B cell (primary cell): ENCODE data around the gene STEAP1B. TPM values are rescaled to one million over a fixed set of nuclear protein-coding genes. Genes with fewer than 3 reads are reported as not detected.

Source experiments
- ATAC-seq: fragments of 200-7000 bp; cut with Tn5 transposase; one replicate; pipeline ENCODE4 v1.10.0; 2021; ENCODE audit warnings: low read depth, mild to moderate bottlenecking, moderate number of reproducible peaks, moderate library complexity
- CTCF ChIA-PET: fragments of 350-600 bp; sonication (Branson Sonifier 250); formaldehyde crosslinking; loops from one replicate; lab custom pipeline; 2021; ENCODE audit warnings: antibody characterized with exemption, inconsistent platforms; lab: Charles Lee
- POLR2A ChIA-PET: fragments of 350-600 bp; sonication (Branson Sonifier 250); formaldehyde crosslinking; loops from one replicate; lab custom pipeline; 2021; ENCODE audit warnings: antibody characterized with exemption; lab: Charles Lee
- DNase-seq: peaks from one replicate; pipeline ENCODE4 v3.0.0; 2013
- H2AFZ ChIP-seq: 2 replicates; pipeline ENCODE4 v1.6.1; 2012; ENCODE audit warnings: mild to moderate bottlenecking, low read depth, low read length; ENCODE audit not compliant: insufficient read depth, poor library complexity, severe bottlenecking
- H3K27ac ChIP-seq, 2 donors: 1 replicate in 1 of 2; 2 replicates in 1 of 2; pipeline ENCODE4 v1.5.1; 2012 to 2013; ENCODE audit warnings: low read length in 2 of 2, mild to moderate bottlenecking in 2 of 2, moderate library complexity in 1 of 2
- H3K27me3 ChIP-seq, 4 experiments: fragments of 200-600 bp in 1 of 4; sonication (generic) in 1 of 4; replicated peaks in 1 of 4; 1 replicate in 2 of 4; 2 replicates in 2 of 4; pipeline versions ENCODE4 v1.6.1 to v1.7.0; 2013 to 2016; ENCODE audit warnings: low read length in 3 of 4, mild to moderate bottlenecking in 2 of 4, mixed read lengths in 1 of 4, moderate library complexity in 1 of 4; ENCODE audit not compliant: insufficient read depth in 4 of 4, control insufficient read depth in 3 of 4; ENCODE audit errors: control extremely low read depth in 1 of 4
- H3K36me3 ChIP-seq, 2 experiments: replicated peaks in 1 of 2; 1 replicate in 1 of 2; 2 replicates in 1 of 2; pipeline versions ENCODE4 v1.6.1 to v1.7.1; 2013; ENCODE audit warnings: low read length in 1 of 2; ENCODE audit not compliant: insufficient read depth in 2 of 2, control insufficient read depth in 1 of 2; ENCODE audit errors: control extremely low read depth in 1 of 2, extremely low read depth in 1 of 2
- H3K4me1 ChIP-seq, 2 donors: fragments of 200-600 bp in 1 of 2; sonication (generic) in 1 of 2; 1 replicate in 1 of 2; 2 replicates in 1 of 2; pipeline versions ENCODE4 v1.5.1 to v1.6.1; 2013 to 2017; ENCODE audit warnings: low read length in 2 of 2; ENCODE audit not compliant: control insufficient read depth in 2 of 2, insufficient read depth in 2 of 2
- H3K4me2 ChIP-seq: replicated peaks from 2 replicates; pipeline ENCODE3; 2012; ENCODE audit warnings: mild to moderate bottlenecking, low read depth, low read length; ENCODE audit not compliant: poor library complexity, severe bottlenecking
- H3K4me3 ChIP-seq, 5 experiments: fragments of 200-600 bp in 1 of 5; sonication (generic) in 1 of 5; 1 replicate in 3 of 5; 2 replicates in 2 of 5; pipeline versions ENCODE4 v1.5.1 to v1.7.0; 2011 to 2016; ENCODE audit warnings: low read length in 4 of 5, mild to moderate bottlenecking in 4 of 5, low read depth in 2 of 5, control low read depth in 1 of 5, moderate library complexity in 1 of 5; ENCODE audit not compliant: insufficient read depth in 1 of 5; ENCODE audit errors: control extremely low read depth in 1 of 5, extremely low read depth in 1 of 5
- H3K79me2 ChIP-seq: fragments of 200-600 bp; sonication (generic); one replicate; pipeline ENCODE4 v1.6.0; 2016; ENCODE audit warnings: low read length; ENCODE audit not compliant: control insufficient read depth, insufficient read depth
- H3K9ac ChIP-seq: fragments of 200-600 bp; sonication (generic); 2 replicates; pipeline ENCODE4 v1.6.1; 2017; ENCODE audit warnings: mild to moderate bottlenecking, low read length, moderate library complexity
- H3K9me3 ChIP-seq, 3 donors: one replicate each; pipeline versions ENCODE4 v1.6.1 to v1.7.1; 2013; ENCODE audit warnings: low read length in 2 of 3; ENCODE audit not compliant: control insufficient read depth in 2 of 3, insufficient read depth in 1 of 3; ENCODE audit errors: control extremely low read depth in 1 of 3
- H4K20me1 ChIP-seq: 2 replicates; pipeline ENCODE4 v1.6.0; 2012; ENCODE audit warnings: mild to moderate bottlenecking, low read length; ENCODE audit not compliant: insufficient read depth, control insufficient read depth, poor library complexity, severe bottlenecking
- H3K27ac Mint-ChIP-seq: one replicate; pipeline ENCODE4 v1.8.0; 2021; ENCODE audit warnings: mixed read lengths
- H3K27me3 Mint-ChIP-seq: one replicate; pipeline ENCODE4 v1.8.0; 2021; ENCODE audit warnings: mixed read lengths
- H3K4me1 Mint-ChIP-seq: one replicate; pipeline ENCODE4 v1.8.0; 2021; ENCODE audit warnings: mixed read lengths
- H3K4me3 Mint-ChIP-seq: one replicate; pipeline ENCODE4 v1.8.0; 2021; ENCODE audit warnings: mixed read lengths
- H3K9me3 Mint-ChIP-seq: one replicate; pipeline ENCODE4 v1.8.0; 2022; ENCODE audit warnings: mixed read lengths; ENCODE audit not compliant: insufficient read depth
- CTCF ChIP-seq: fragments of 200-600 bp; IDR thresholded peaks from one replicate; pipeline ENCODE4 v1.8.0; 2022; ENCODE audit warnings: antibody characterized with exemption, mild to moderate bottlenecking
- EZH2 ChIP-seq: IDR thresholded peaks from 2 replicates; pipeline ENCODE4 v1.6.1; 2012; ENCODE audit warnings: borderline replicate concordance, low read depth, mild to moderate bottlenecking, moderate library complexity, low read length; ENCODE audit not compliant: insufficient read depth, poor library complexity, severe bottlenecking
- WGBS: methylation state at CpG from one replicate; pipeline ENCODE4 v1.1.5; 2013; ENCODE audit warnings: missing lambda C conversion rate; ENCODE audit not compliant: insufficient coverage; 5-methylcytosine and 5-hydroxymethylcytosine counted together
- intact Hi-C: fragments of 100-400 bp; cut with micrococcal nuclease; formaldehyde crosslinking; loops from one replicate; pipeline ENCODE4 v1.10.0; 2022
- polyA plus RNA-seq: library from polyadenylated mRNA; depleted of rRNA; stranded (reverse); fragments of >200 nt; gene quantifications from 2 replicates; pipeline ENCODE4 v1.2.3, GENCODE V29; 2012
- total RNA-seq, 2 donors: library from RNA; stranded (reverse); fragments of 120-200 nt in 1 of 2; gene quantifications; 1 replicate in 1 of 2; 2 replicates in 1 of 2; pipeline versions ENCODE4 v1.2.3 to v1.2.4, GENCODE V29; 2013 to 2022

Gene STEAP1B
- total and polyA plus RNA-seq, 2 donors (not counting 1 experiment from before 2014, with no cell fraction given) = 8.8 to 24.7 TPM

GRCh38 chr7:22386865-22387264, 113.1 kb downstream of the STEAP1B start:
- Histone ChIP-seq H3K9me3 (peaks cover 0 to 5% (median 0%) of the 10 kb centered on the region in 3 donors), H3K27ac (no peak overlapping the region), H3K4me1 (no peaks in the 10 kb centered on the region), H2AFZ (no peak overlapping the region), H3K27me3 (no peaks in the 10 kb centered on the region), H3K4me2 (no peak overlapping the region), H3K4me3 (no peak overlapping the region), H3K36me3 (no peaks in the 10 kb centered on the region), H3K9ac (no peak overlapping the region), H3K79me2 (no peaks in the 10 kb centered on the region), H4K20me1 (no peaks in the 10 kb centered on the region)
- intact Hi-C loops = no loop called here
- Mint-ChIP-seq H3K27me3 (peaks cover 41% of the 10 kb centered on the region), H3K4me1 (peaks cover 7% of the 10 kb centered on the region), H3K27ac (peak overlapping the region; percentile 43), H3K9me3 (no peaks in the 10 kb centered on the region), H3K4me3 (no peak overlapping the region)
- no peak for ATAC-seq
- no CpG with 5 or more reads among the region's 1 CpG for WGBS
- no peak for DNase-seq
- ChIA-PET CTCF (no interaction called here), POLR2A (no interaction called here)
- TF ChIP-seq CTCF = no peak
- no peak for TF ChIP-seq EZH2

GRCh38 chr7:22386206-22386858, 113.7 kb downstream of the STEAP1B start:
- no peak for TF ChIP-seq EZH2
- H3K36me3 ChIP-seq = no peaks in the 10 kb centered on the region
- H3K27ac Mint-ChIP-seq = peak overlapping the region; percentile 43
- H3K79me2 ChIP-seq = no peaks in the 10 kb centered on the region
- WGBS = 40% methylated on average over 1 of the region's 2 CpGs
- ATAC-seq = no peak
- peaks cover 0 to 5% (median 0%) of the 10 kb centered on the region in 3 donors for H3K9me3 ChIP-seq
- CTCF ChIA-PET = no interaction called here
- no peak overlapping the region for H2AFZ ChIP-seq
- intact Hi-C loops = no loop called here
- H3K27ac ChIP-seq = no peak overlapping the region
- no peak overlapping the region for H3K9ac ChIP-seq
- no peak overlapping the region for H3K4me3 ChIP-seq
- peaks cover 7% of the 10 kb centered on the region for H3K4me1 Mint-ChIP-seq
- H3K4me2 ChIP-seq = no peak overlapping the region
- DNase-seq = no peak
- H3K27me3 ChIP-seq = no peaks in the 10 kb centered on the region
- H3K4me3 Mint-ChIP-seq = no peak overlapping the region
- no peaks in the 10 kb centered on the region for H3K4me1 ChIP-seq
- H3K27me3 Mint-ChIP-seq = peaks cover 38% of the 10 kb centered on the region
- POLR2A ChIA-PET = no interaction called here
- H3K9me3 Mint-ChIP-seq = no peaks in the 10 kb centered on the region
- no peaks in the 10 kb centered on the region for H4K20me1 ChIP-seq
